K562 (cell line): ENCODE measurements around the gene FIBP. TPM values are rescaled to one million over a fixed set of nuclear protein-coding genes. Genes with fewer than 3 reads are reported as not detected.

Experiments
- ATAC-seq: fragments of 200-7000 bp; cut with Tn5 transposase; 3 replicates; pipeline ENCODE4 v1.9.1; 2020; ENCODE audit warnings: moderate library complexity
- BruUV-seq: library from RNA; stranded (reverse); fragments of 400-500 nt; replicated peaks from 2 replicates; lab custom pipeline; 2021; lab: Mats Ljungman, UMichigan
- CTCF ChIA-PET: fragments of 300-600 bp; formaldehyde crosslinking; extraction: SDS; loops from one replicate; lab custom pipeline; 2021; ENCODE audit warnings: low intra/inter-chr PET ratio; lab: Yijun Ruan, JAX
- POLR2A ChIA-PET: fragments of 300-600, 350-650 bp; sonication (Branson Sonifier 250); formaldehyde crosslinking; extraction: SDS; loops from one replicate; lab custom pipeline; 2021; ENCODE audit warnings: antibody characterized with exemption, inconsistent platforms; lab: Yijun Ruan, JAX
- DNase-seq, 4 experiments: peaks; one replicate each; pipeline versions ENCODE4 v3.0.0 to v3.0.0-alpha.2; 2011 to 2018; ENCODE audit warnings: low spot score in 3 of 4, mixed read lengths in 3 of 4; ENCODE audit errors: extremely low read depth in 1 of 4
- FAIRE-seq: peaks from 2 replicates; lab custom pipeline; 2011; peaks lifted over from hg19 to GRCh38; lab: Jason Lieb, UNC
- H2AFZ ChIP-seq: 2 replicates; pipeline ENCODE4 v1.6.0; 2011; ENCODE audit warnings: low read depth, low read length, control low read depth, inconsistent platforms
- H3K27ac ChIP-seq: fragments of 200-600 bp; 3 replicates; pipeline ENCODE4 v1.8.0; 2011; ENCODE audit warnings: low read depth, mild to moderate bottlenecking, control low read depth, inconsistent platforms, low read length, moderate library complexity, mixed read lengths; ENCODE audit errors: extremely low read depth
- H3K27me3 ChIP-seq, 2 experiments: fragments of 300-600 bp in 1 of 2; 2 replicates in 1 of 2; 3 replicates in 1 of 2; pipeline versions ENCODE4 v1.6.0 to v1.8.0; 2011; ENCODE audit warnings: inconsistent platforms in 2 of 2, low read length in 2 of 2, mild to moderate bottlenecking in 1 of 2, mixed read lengths in 1 of 2, moderate library complexity in 1 of 2; ENCODE audit not compliant: control insufficient read depth in 2 of 2, insufficient read depth in 2 of 2
- H3K36me3 ChIP-seq: fragments of 300-600 bp; 3 replicates; pipeline ENCODE4 v1.8.0; 2011; ENCODE audit warnings: mild to moderate bottlenecking, low read length, inconsistent platforms; ENCODE audit not compliant: control insufficient read depth, insufficient read depth
- H3K4me1 ChIP-seq, 2 experiments: fragments of 200-600 bp in 1 of 2; replicated peaks in 1 of 2; 2 replicates in 1 of 2; 3 replicates in 1 of 2; pipeline versions ENCODE4 v1.5.1 to v1.8.0; 2011; ENCODE audit warnings: inconsistent platforms in 2 of 2, low read length in 2 of 2, mild to moderate bottlenecking in 1 of 2, mixed read lengths in 1 of 2, moderate library complexity in 1 of 2; ENCODE audit not compliant: control insufficient read depth in 2 of 2, insufficient read depth in 2 of 2
- H3K4me2 ChIP-seq: 2 replicates; pipeline ENCODE4 v1.6.1; 2011; ENCODE audit warnings: low read length, control low read depth, inconsistent platforms, mixed read lengths; ENCODE audit not compliant: insufficient read depth
- H3K4me3 ChIP-seq: fragments of 200-600 bp; sonication (generic), shearing (Covaris generic); 2 replicates; pipeline ENCODE4 v1.5.1; 2016; ENCODE audit warnings: control low read depth, inconsistent platforms
- H3K79me2 ChIP-seq: fragments of 200-600 bp; 3 replicates; pipeline ENCODE4 v1.8.0; 2011; ENCODE audit warnings: low read length, inconsistent platforms; ENCODE audit not compliant: control insufficient read depth, insufficient read depth
- H3K9ac ChIP-seq, 2 experiments: 2 replicates each; pipeline versions ENCODE4 v1.6.0 to v1.6.1; 2011; ENCODE audit warnings: low read depth in 2 of 2, low read length in 2 of 2, control low read depth in 1 of 2, inconsistent platforms in 1 of 2, mild to moderate bottlenecking in 1 of 2, mixed read lengths in 1 of 2; ENCODE audit not compliant: insufficient read depth in 1 of 2
- H3K9me1 ChIP-seq: one replicate; pipeline ENCODE4 v1.6.0; 2011; ENCODE audit warnings: inconsistent platforms, mild to moderate bottlenecking, low read length, moderate library complexity; ENCODE audit not compliant: control insufficient read depth, insufficient read depth
- H3K9me3 ChIP-seq: replicated peaks from 2 replicates; pipeline ENCODE4 v1.5.1; 2011; ENCODE audit warnings: low read depth, low read length, inconsistent platforms; ENCODE audit not compliant: control insufficient read depth, insufficient read depth
- H4K20me1 ChIP-seq: replicated peaks from 2 replicates; pipeline ENCODE4 v1.6.1; 2011; ENCODE audit warnings: low read length, inconsistent platforms, mixed read lengths; ENCODE audit not compliant: control insufficient read depth, insufficient read depth
- ATF4 ChIP-seq: fragments of 450-650 bp; formaldehyde crosslinking; IDR thresholded peaks from 2 replicates; pipeline ENCODE4 v1.4.0; 2022; ENCODE audit warnings: mild to moderate bottlenecking, moderate library complexity
- EHMT2 ChIP-seq: fragments of 450-650 bp; IDR thresholded peaks from 2 replicates; pipeline ENCODE4 v1.6.1; 2018; ENCODE audit warnings: antibody characterized with exemption
- HBP1 ChIP-seq: fragments of 450-650 bp; formaldehyde crosslinking; IDR thresholded peaks from 2 replicates; pipeline ENCODE4 v1.4.0; 2022; ENCODE audit warnings: missing genetic modification characterization
- TBP ChIP-seq: optimal IDR thresholded peaks from 2 replicates; pipeline ENCODE3; 2011; ENCODE audit warnings: low read depth, low read length, improper control_type of control experiment
- VEZF1 ChIP-seq: fragments of 200-800 bp; sonication (Bioruptor generic); IDR thresholded peaks from 2 replicates; pipeline ENCODE4 v1.6.1; 2017; ENCODE audit warnings: missing genetic modification characterization, missing compliant biosample characterization
- ZMIZ1 ChIP-seq, 2 experiments: fragments of 150-350 bp in 1 of 2; IDR thresholded peaks; 2 replicates each; pipeline ENCODE4 v1.6.1; 2012 to 2016; ENCODE audit warnings: low read depth in 2 of 2, low read length in 2 of 2, mild to moderate bottlenecking in 1 of 2, moderate library complexity in 1 of 2
- WGBS: fragments of 100-300 bp; shearing (Covaris generic); methylation state at CpG from one replicate; pipeline ENCODE4 v1.1.6; 2016; ENCODE audit warnings: low coverage, mixed read lengths; ENCODE audit not compliant: insufficient coverage; ENCODE audit errors: missing lambda C conversion rate; 5-methylcytosine and 5-hydroxymethylcytosine counted together
- in situ Hi-C: fragments of 300-500 bp; cut with MboI; formaldehyde crosslinking; loops from 4 replicates; pipeline ENCODE4 v1.15.0; 2018; ENCODE audit warnings: inconsistent platforms, mixed read lengths
- intact Hi-C: fragments of 100-400 bp; cut with micrococcal nuclease; formaldehyde crosslinking; loops from 2 replicates; pipeline ENCODE4 v1.14.2; 2022
- polyA plus RNA-seq, 8 experiments: library from polyadenylated mRNA; depleted of rRNA in 4 of 8; stranded (reverse) in 5 of 8; unstranded in 3 of 8; fragments of >200 nt; fragmentation: Nextera tagmentation in 2 of 8; fragmentation: Illumina TruSeq in 1 of 8; extraction: Ambion mirVana in 2 of 8; extraction: Trizol in 1 of 8; gene quantifications; 2 replicates each; pipeline versions ENCODE4 v1.2.1 to v1.2.3, GENCODE V29; 2011 to 2014; ENCODE audit warnings: inconsistent platforms in 1 of 8, missing spikeins in 1 of 8
- total RNA-seq, 7 experiments: library from RNA; depleted of rRNA in 6 of 7; stranded (reverse); fragments of >200 nt in 6 of 7; fragmentation: Illumina TruSeq in 2 of 7; extraction: Trizol in 2 of 7; gene quantifications; 2 replicates each; pipeline versions ENCODE4 v1.2.1 to v1.2.3, GENCODE V29; 2011 to 2021; ENCODE audit warnings: low replicate concordance in 1 of 7

FIBP gene
- total and polyA plus RNA-seq, 9 of the 15 experiments (the other 6 are each of a cell fraction or from before 2014, with no cell fraction given), result 41.2 to 79.2 (median 48.6) TPM

- in situ Hi-C loops, result no loop called here
- no peak for FAIRE-seq
- no TSS peak for BruUV-seq
- Histone ChIP-seq H3K27me3 (no peaks in the 10 kb centered on the region), H3K4me3 (no peak overlapping the region)
- TF ChIP-seq EHMT2 (no peak), TBP (no peak)
- TF ChIP-seq, all 486 proteins: peak for 0
- DNase-seq, result no peak
- H3K27ac ChIP-seq, result no peak overlapping the region
- CTCF ChIA-PET, result no interaction called here
- H3K4me2 ChIP-seq, result no peak overlapping the region
- 10% methylated on average over 4 of the region's 4 CpGs for WGBS
- H2AFZ ChIP-seq, result peak overlapping the region; percentile 7
- no peak overlapping the region for H3K9ac ChIP-seq
- ATAC-seq, result no peak
- H3K9me1 ChIP-seq, result no peaks in the 10 kb centered on the region
- POLR2A ChIA-PET, result interaction anchor here (1.0 to 1.5 kb wide), 3 partner anchors 9 to 23 kb away, joined by 3 to 4 read pairs (median 3); no protein-coding TSS in a partner anchor
- H4K20me1 ChIP-seq, result 0 out of 2 replicates have a peak, but pooled peaks cover 4% of the 10 kb centered on the region
- peaks cover 17 to 35% of the 10 kb centered on the region in 2 experiments; a peak in 4 of 5 replicates for H3K4me1 ChIP-seq
- H3K79me2 ChIP-seq, result no peaks in the 10 kb centered on the region
- H3K36me3 ChIP-seq, result no peaks in the 10 kb centered on the region
- no peaks in the 10 kb centered on the region for H3K9me3 ChIP-seq
- intact Hi-C loops, result no loop called here
Measured at GRCh38 chr11:65937766-65938165, 49.5 kb upstream of the FIBP start.

GRCh38 chr11:65934014-65934413, 45.7 kb upstream of the FIBP start:
- FAIRE-seq (no peak), ATAC-seq (peak; percentile 47; the same call in 2 of the 3 replicates), DNase-seq (peak; percentile 41 to 70 (median 56))
- Histone ChIP-seq H3K36me3 (no peaks in the 10 kb centered on the region), H3K79me2 (no peaks in the 10 kb centered on the region), H3K27me3 (no peaks in the 10 kb centered on the region), H3K27ac (no peak overlapping the region), H3K9me1 (no peaks in the 10 kb centered on the region), H4K20me1 (no peaks in the 10 kb centered on the region), H2AFZ (no peak overlapping the region), H3K4me2 (no peak overlapping the region), H3K4me1 (peaks cover 15 to 34% of the 10 kb centered on the region in 2 experiments; a peak in 4 of 5 replicates), H3K4me3 (no peak overlapping the region), H3K9me3 (no peaks in the 10 kb centered on the region), H3K9ac (no peak overlapping the region)
- POLR2A ChIA-PET, result interaction anchor here (1.2 kb wide), 1 partner anchor 40 kb away, joined by 5 read pairs; no protein-coding TSS in a partner anchor
- no TSS peak for BruUV-seq
- in situ Hi-C loops (no loop called here), intact Hi-C loops (no loop called here)
- CTCF ChIA-PET, result interaction anchor here (0.6 kb wide), 1 partner anchor 1698 kb away, joined by 3 read pairs; no protein-coding TSS in a partner anchor
- 15% methylated on average over 3 of the region's 4 CpGs for WGBS
- TF ChIP-seq ATF4 (CRISPR knock-in tag), result no peak
- TF ChIP-seq VEZF1 (CRISPR knock-in tag), result peak; percentile 49; the same call in 1 of the 2 replicates
- TF ChIP-seq HBP1, result no peak
- TF ChIP-seq ZMIZ1 (IDR thresholded peaks at IDR 0.05; ENCODE audit: low read depth in 2 of 2, low read length in 2 of 2), result no peak
